ENCODE measurements around the gene NAPB.

NAPB gene

DNA sequence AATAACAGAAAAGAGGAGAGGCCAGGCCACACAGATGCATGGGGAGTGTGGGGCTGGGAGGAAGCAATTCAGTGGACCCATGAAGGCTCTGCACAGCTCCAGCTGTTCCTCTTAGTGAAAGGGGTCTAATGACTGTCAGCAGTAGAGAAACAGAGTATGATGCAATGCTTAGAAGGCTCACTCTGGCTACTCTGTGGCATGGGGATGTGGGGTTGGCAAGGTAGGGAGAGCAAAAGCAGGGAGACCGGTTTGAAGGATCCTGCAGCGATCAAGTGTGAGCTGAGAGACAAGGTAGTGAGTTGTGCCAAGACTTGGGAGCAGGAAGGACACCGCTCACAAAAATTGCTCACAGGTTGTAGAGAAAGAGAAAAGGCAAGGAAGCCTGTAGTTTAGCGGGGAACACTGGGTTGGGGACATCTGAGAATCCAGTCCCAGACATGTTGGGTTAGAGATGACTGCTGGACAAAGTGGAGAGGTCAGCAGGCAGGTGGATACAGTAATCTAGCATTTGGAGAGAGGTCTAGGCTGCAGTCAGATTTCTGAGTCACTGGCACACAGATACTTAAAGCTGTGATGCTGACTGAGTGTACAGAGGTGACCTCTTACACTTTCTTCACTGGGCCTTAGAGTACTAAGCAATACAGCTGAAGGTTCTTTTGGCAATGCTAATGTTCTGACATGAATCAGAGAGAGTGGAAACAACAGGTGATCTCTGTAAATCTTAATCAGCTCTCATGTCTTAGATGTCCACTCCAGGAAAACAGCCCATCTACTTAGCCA lies 27.1 kb downstream of the NAPB start:
- no peaks in the 10 kb centered on the region for H4K20me1 ChIP-seq (ENCODE audit: insufficient read depth, low read length)
- H2AFZ ChIP-seq (ENCODE audit: low read length) = no peak overlapping the region
- H3K9ac ChIP-seq (ENCODE audit: low read length) = no peak overlapping the region
- no peaks in the 10 kb centered on the region for H3K9me3 ChIP-seq (ENCODE audit: low read length)
- peaks cover 4% of the 10 kb centered on the region; the same call in 1 of the 2 replicates for H3K79me2 ChIP-seq (ENCODE audit: insufficient read depth, low read length)
- H3K9me2 ChIP-seq (ENCODE audit: low read depth, low read length) = no peaks in the 10 kb centered on the region
- H3K4me3 ChIP-seq (ENCODE audit: low read depth, low read length, poor library complexity, severe bottlenecking) = no peak overlapping the region
- peaks cover 61% of the 10 kb centered on the region for H3K36me3 ChIP-seq (ENCODE audit: insufficient read depth, low read length)
- no peaks in the 10 kb centered on the region for H3K27me3 ChIP-seq (ENCODE audit: insufficient read depth, low read length)
- H3K4me2 ChIP-seq (ENCODE audit: low read length) = no peak overlapping the region
- no peak overlapping the region for H3K27ac ChIP-seq (ENCODE audit: low read depth, low read length, poor library complexity, severe bottlenecking)
- TF ChIP-seq, protein P1, sequence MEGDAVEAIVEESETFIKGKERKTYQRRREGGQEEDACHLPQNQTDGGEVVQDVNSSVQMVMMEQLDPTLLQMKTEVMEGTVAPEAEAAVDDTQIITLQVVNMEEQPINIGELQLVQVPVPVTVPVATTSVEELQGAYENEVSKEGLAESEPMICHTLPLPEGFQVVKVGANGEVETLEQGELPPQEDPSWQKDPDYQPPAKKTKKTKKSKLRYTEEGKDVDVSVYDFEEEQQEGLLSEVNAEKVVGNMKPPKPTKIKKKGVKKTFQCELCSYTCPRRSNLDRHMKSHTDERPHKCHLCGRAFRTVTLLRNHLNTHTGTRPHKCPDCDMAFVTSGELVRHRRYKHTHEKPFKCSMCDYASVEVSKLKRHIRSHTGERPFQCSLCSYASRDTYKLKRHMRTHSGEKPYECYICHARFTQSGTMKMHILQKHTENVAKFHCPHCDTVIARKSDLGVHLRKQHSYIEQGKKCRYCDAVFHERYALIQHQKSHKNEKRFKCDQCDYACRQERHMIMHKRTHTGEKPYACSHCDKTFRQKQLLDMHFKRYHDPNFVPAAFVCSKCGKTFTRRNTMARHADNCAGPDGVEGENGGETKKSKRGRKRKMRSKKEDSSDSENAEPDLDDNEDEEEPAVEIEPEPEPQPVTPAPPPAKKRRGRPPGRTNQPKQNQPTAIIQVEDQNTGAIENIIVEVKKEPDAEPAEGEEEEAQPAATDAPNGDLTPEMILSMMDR (IDR thresholded peaks at IDR 0.05; ENCODE audit: low read length) = no peak
- no peak for TF ChIP-seq EZH2 (IDR thresholded peaks at IDR 0.05; ENCODE audit: borderline replicate concordance, low read length)
- peaks cover 15% of the 10 kb centered on the region for H3K4me1 ChIP-seq (ENCODE audit: insufficient read depth, low read length, severe bottlenecking)
- no peaks in the 10 kb centered on the region for H3F3A ChIP-seq (ENCODE audit: insufficient read depth, low read length)

- Histone ChIP-seq H3K27me3 (ENCODE audit: insufficient read depth, low read length) (no peaks in the 10 kb centered on the region), H3K4me1 (ENCODE audit: insufficient read depth, low read length, severe bottlenecking) (peaks cover 15% of the 10 kb centered on the region), H3F3A (ENCODE audit: insufficient read depth, low read length) (no peaks in the 10 kb centered on the region), H3K9me2 (ENCODE audit: low read depth, low read length) (no peaks in the 10 kb centered on the region), H3K4me3 (ENCODE audit: low read depth, low read length, poor library complexity, severe bottlenecking) (no peak overlapping the region), H3K9me3 (ENCODE audit: low read length) (peaks cover 7% of the 10 kb centered on the region; the same call in 1 of the 2 replicates), H3K9ac (ENCODE audit: low read length) (no peak overlapping the region), H3K36me3 (ENCODE audit: insufficient read depth, low read length) (peaks cover 75% of the 10 kb centered on the region), H3K4me2 (ENCODE audit: low read length) (no peak overlapping the region), H3K27ac (ENCODE audit: low read depth, low read length, poor library complexity, severe bottlenecking) (peak overlapping the region; percentile 54), H3K79me2 (ENCODE audit: insufficient read depth, low read length) (peaks cover 4% of the 10 kb centered on the region; the same call in 1 of the 2 replicates), H2AFZ (ENCODE audit: low read length) (no peak overlapping the region), H4K20me1 (ENCODE audit: insufficient read depth, low read length) (no peaks in the 10 kb centered on the region)
- TF ChIP-seq, protein P1 (IDR thresholded peaks at IDR 0.05; ENCODE audit: low read length) = no peak
- no peak for TF ChIP-seq EZH2 (IDR thresholded peaks at IDR 0.05; ENCODE audit: borderline replicate concordance, low read length)
These were observed 29.5 kb downstream of the NAPB start for GRCh38 chr20:23391707-23392310.

GRCh38 chr20:23390091-23390774 lies 31.1 kb downstream of the NAPB start:
- Histone ChIP-seq H3K27ac (ENCODE audit: low read depth, low read length, poor library complexity, severe bottlenecking) (no peak overlapping the region), H3K9me2 (ENCODE audit: low read depth, low read length) (no peaks in the 10 kb centered on the region), H3K27me3 (ENCODE audit: insufficient read depth, low read length) (no peaks in the 10 kb centered on the region), H3K4me3 (ENCODE audit: low read depth, low read length, poor library complexity, severe bottlenecking) (no peak overlapping the region), H3F3A (ENCODE audit: insufficient read depth, low read length) (no peaks in the 10 kb centered on the region), H3K9ac (ENCODE audit: low read length) (no peak overlapping the region), H3K4me2 (ENCODE audit: low read length) (no peak overlapping the region), H3K79me2 (ENCODE audit: insufficient read depth, low read length) (no peaks in the 10 kb centered on the region), H3K36me3 (ENCODE audit: insufficient read depth, low read length) (peaks cover 82% of the 10 kb centered on the region), H4K20me1 (ENCODE audit: insufficient read depth, low read length) (no peaks in the 10 kb centered on the region), H3K9me3 (ENCODE audit: low read length) (peaks cover 11% of the 10 kb centered on the region), H2AFZ (ENCODE audit: low read length) (no peak overlapping the region), H3K4me1 (ENCODE audit: insufficient read depth, low read length, severe bottlenecking) (peaks cover 15% of the 10 kb centered on the region)
- TF ChIP-seq, protein P1 (IDR thresholded peaks at IDR 0.05; ENCODE audit: low read length) = no peak
- TF ChIP-seq EZH2 (IDR thresholded peaks at IDR 0.05; ENCODE audit: borderline replicate concordance, low read length) = no peak
